ENCODE data around the gene ATXN7L2.

DNA sequence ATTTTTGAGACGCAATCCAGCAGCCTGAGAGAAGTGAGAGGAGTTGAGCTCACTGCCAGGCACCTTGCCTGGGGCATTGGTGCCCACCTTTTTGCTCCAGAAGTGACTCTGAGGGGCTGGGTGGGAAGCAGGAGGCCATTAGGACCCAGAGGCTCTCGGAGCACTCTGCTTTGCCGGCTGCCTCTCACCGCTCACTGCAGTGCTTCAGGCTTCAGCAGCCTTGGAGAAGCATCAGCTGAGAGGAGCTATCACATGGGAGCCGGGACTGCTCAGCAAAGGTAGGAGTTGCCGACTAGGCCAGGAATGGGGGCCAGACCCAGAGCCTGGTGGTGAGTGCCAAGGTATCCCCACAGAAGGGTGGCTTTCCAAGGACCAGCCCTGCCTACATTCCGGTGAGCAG lies 56.0 kb downstream of the ATXN7L2 start, which contains the start of gene GPR61:
- TF ChIP-seq, protein P1, sequence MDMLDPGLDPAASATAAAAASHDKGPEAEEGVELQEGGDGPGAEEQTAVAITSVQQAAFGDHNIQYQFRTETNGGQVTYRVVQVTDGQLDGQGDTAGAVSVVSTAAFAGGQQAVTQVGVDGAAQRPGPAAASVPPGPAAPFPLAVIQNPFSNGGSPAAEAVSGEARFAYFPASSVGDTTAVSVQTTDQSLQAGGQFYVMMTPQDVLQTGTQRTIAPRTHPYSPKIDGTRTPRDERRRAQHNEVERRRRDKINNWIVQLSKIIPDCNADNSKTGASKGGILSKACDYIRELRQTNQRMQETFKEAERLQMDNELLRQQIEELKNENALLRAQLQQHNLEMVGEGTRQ (IDR thresholded peaks at IDR 0.05; ENCODE audit: low read length), result no peak
- no peak for TF ChIP-seq POLR2A (IDR thresholded peaks at IDR 0.05; ENCODE audit: control extremely low read depth in 1 of 2, low read depth in 2 of 2, low read length in 2 of 2)
